ENCODE results near the gene DUSP8. TPM values are rescaled to one million over a fixed set of nuclear protein-coding genes. Genes with fewer than 3 reads are reported as not detected.

The DUSP8 gene
- polyA plus RNA-seq, 1 experiment: 1.5 TPM

- H3K4me3 ChIP-seq (ENCODE audit: low read depth, low read length): no peak overlapping the region
- ChIA-PET POLR2A (no interaction called here), CTCF (interaction anchor here (0.8 to 2.2 kb wide), 5 partner anchors 12 to 135 kb away, joined by 3 to 14 read pairs (median 3); no protein-coding TSS in a partner anchor)
- peak overlapping the region; percentile 85 for H3K27ac ChIP-seq (ENCODE audit: low read depth, low read length)
- H3K27me3 ChIP-seq (ENCODE audit: control insufficient read depth, insufficient read depth, low read length): no peaks in the 10 kb centered on the region
- no peaks in the 10 kb centered on the region; the same call in 1 of the 2 replicates for H3K9me3 ChIP-seq (ENCODE audit: control insufficient read depth, insufficient read depth, low read length)
- TF ChIP-seq CTCF (IDR thresholded peaks at IDR 0.05; ENCODE audit: low read depth, low read length): no peak
- DNase-seq (ENCODE audit: low read depth, low spot score): no peak
Observed at GRCh38 chr11:1559111-1559951, 12.7 kb downstream of the DUSP8 start.

- Histone ChIP-seq H3K9me3 (ENCODE audit: control insufficient read depth, insufficient read depth, low read length) (no peaks in the 10 kb centered on the region; the same call in 1 of the 2 replicates), H3K4me3 (ENCODE audit: low read depth, low read length) (no peak overlapping the region), H3K27me3 (ENCODE audit: control insufficient read depth, insufficient read depth, low read length) (no peaks in the 10 kb centered on the region), H3K27ac (ENCODE audit: low read depth, low read length) (peak overlapping the region; percentile 85)
- POLR2A ChIA-PET: interaction anchor here (0.6 to 0.9 kb wide), 2 partner anchors 11 to 151 kb away, joined by 4 to 6 read pairs; no protein-coding TSS in a partner anchor
- CTCF ChIA-PET: interaction anchor here (1.4 to 2.4 kb wide), 4 partner anchors 12 to 135 kb away, joined by 3 to 14 read pairs (median 4); no protein-coding TSS in a partner anchor
- no peak for DNase-seq (ENCODE audit: low read depth, low spot score)
- no peak for TF ChIP-seq CTCF (IDR thresholded peaks at IDR 0.05; ENCODE audit: low read depth, low read length)
Observed at GRCh38 chr11:1558775-1559110, 13.3 kb downstream of the DUSP8 start.

GRCh38 chr11:1557904-1558774, 13.9 kb downstream of the DUSP8 start:
- peak overlapping the region; percentile 85 for H3K27ac ChIP-seq (ENCODE audit: low read depth, low read length)
- H3K4me3 ChIP-seq (ENCODE audit: low read depth, low read length): no peak overlapping the region
- CTCF ChIA-PET: interaction anchor here (0.6 to 2.4 kb wide), 5 partner anchors 12 to 441 kb away, joined by 3 to 14 read pairs (median 5); no protein-coding TSS in a partner anchor
- no peak for TF ChIP-seq CTCF (IDR thresholded peaks at IDR 0.05; ENCODE audit: low read depth, low read length)
- no peaks in the 10 kb centered on the region for H3K27me3 ChIP-seq (ENCODE audit: control insufficient read depth, insufficient read depth, low read length)
- peak; percentile 62 for DNase-seq (ENCODE audit: low read depth, low spot score)
- no peaks in the 10 kb centered on the region; the same call in 1 of the 2 replicates for H3K9me3 ChIP-seq (ENCODE audit: control insufficient read depth, insufficient read depth, low read length)
- POLR2A ChIA-PET: interaction anchor here (0.6 to 1.2 kb wide), 3 partner anchors 11 to 152 kb away, joined by 3 to 6 read pairs (median 4); no protein-coding TSS in a partner anchor

- POLR2A ChIA-PET: interaction anchor here (1.2 kb wide), 1 partner anchor 16 kb away, joined by 3 read pairs; no protein-coding TSS in a partner anchor
- no peak for DNase-seq (ENCODE audit: low read depth, low spot score)
- Histone ChIP-seq H3K9me3 (ENCODE audit: control insufficient read depth, insufficient read depth, low read length) (no peaks in the 10 kb centered on the region; the same call in 1 of the 2 replicates), H3K27me3 (ENCODE audit: control insufficient read depth, insufficient read depth, low read length) (no peaks in the 10 kb centered on the region), H3K4me3 (ENCODE audit: low read depth, low read length) (no peak overlapping the region), H3K27ac (ENCODE audit: low read depth, low read length) (peak overlapping the region; percentile 85)
- CTCF ChIA-PET: interaction anchor here (0.6 to 2.4 kb wide), 5 partner anchors 11 to 441 kb away, joined by 3 to 14 read pairs (median 5); no protein-coding TSS in a partner anchor
- no peak for TF ChIP-seq CTCF (IDR thresholded peaks at IDR 0.05; ENCODE audit: low read depth, low read length)
Observed at GRCh38 chr11:1557051-1557884, 14.8 kb downstream of the DUSP8 start.
